ENCODE results near the gene DHRSX. TPM values are rescaled to one million over a fixed set of nuclear protein-coding genes. Genes with fewer than 3 reads are reported as not detected.

The DHRSX gene
- total RNA-seq, 1 experiment from 2014 or later, result 11.5 TPM

DNA sequence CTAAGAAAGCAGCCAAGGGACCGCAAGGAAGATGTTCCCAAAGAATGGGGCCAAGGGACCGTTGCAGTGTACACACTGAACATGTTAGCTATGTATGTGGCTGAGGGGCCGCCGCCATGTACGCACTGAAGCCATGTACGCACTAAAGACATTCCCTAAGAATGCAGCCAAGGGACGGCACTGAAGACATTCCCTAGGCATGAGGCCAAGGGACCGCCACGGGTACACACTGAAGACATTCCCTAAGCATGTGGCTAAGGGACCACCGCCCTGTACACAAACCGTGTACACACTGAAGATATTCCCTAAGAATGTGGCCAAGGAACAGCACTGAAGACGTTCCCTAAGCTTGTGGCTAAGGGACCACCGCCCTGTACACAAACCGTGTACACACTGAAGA is 54.0 kb downstream of the DHRSX start:
- no peaks in the 10 kb centered on the region for H3K36me3 ChIP-seq (ENCODE audit: low read depth, low read length)
- no peaks in the 10 kb centered on the region for H3K4me1 ChIP-seq (ENCODE audit: insufficient read depth, low read length)
- no peak overlapping the region for H3K27ac ChIP-seq (ENCODE audit: low read length)
- no peaks in the 10 kb centered on the region for H3K9me2 ChIP-seq (replicated peaks; ENCODE audit: low read length)
- TF ChIP-seq, protein P1, sequence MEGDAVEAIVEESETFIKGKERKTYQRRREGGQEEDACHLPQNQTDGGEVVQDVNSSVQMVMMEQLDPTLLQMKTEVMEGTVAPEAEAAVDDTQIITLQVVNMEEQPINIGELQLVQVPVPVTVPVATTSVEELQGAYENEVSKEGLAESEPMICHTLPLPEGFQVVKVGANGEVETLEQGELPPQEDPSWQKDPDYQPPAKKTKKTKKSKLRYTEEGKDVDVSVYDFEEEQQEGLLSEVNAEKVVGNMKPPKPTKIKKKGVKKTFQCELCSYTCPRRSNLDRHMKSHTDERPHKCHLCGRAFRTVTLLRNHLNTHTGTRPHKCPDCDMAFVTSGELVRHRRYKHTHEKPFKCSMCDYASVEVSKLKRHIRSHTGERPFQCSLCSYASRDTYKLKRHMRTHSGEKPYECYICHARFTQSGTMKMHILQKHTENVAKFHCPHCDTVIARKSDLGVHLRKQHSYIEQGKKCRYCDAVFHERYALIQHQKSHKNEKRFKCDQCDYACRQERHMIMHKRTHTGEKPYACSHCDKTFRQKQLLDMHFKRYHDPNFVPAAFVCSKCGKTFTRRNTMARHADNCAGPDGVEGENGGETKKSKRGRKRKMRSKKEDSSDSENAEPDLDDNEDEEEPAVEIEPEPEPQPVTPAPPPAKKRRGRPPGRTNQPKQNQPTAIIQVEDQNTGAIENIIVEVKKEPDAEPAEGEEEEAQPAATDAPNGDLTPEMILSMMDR (conservative IDR thresholded peaks at IDR 0.05; ENCODE audit: low read depth, low read length), result no peak
- no peak for TF ChIP-seq EZH2phosphoT487 (IDR thresholded peaks at IDR 0.05; ENCODE audit: borderline replicate concordance, low read length)
- no peak for TF ChIP-seq EZH2 (IDR thresholded peaks at IDR 0.05; ENCODE audit: low read length, unreplicated experiment)
- BruUV-seq (replicated peaks), result no TSS peak
- no peak overlapping the region for H3K9ac ChIP-seq (ENCODE audit: low read length)
- H3K9me3 ChIP-seq (ENCODE audit: low read length), result no peaks in the 10 kb centered on the region
- no peaks in the 10 kb centered on the region for H3F3A ChIP-seq (ENCODE audit: low read length, unreplicated experiment)
- ATAC-seq (no peak), DNase-seq (no peak)
- H3K27me3 ChIP-seq (ENCODE audit: low read length), result no peaks in the 10 kb centered on the region
- no peaks in the 10 kb centered on the region for H3K79me2 ChIP-seq (ENCODE audit: low read length)
- POLR2A ChIA-PET (ENCODE audit: unreplicated experiment), result no interaction called here
- no peak overlapping the region for H2AFZ ChIP-seq (ENCODE audit: low read length)
- intact Hi-C loops (cut with micrococcal nuclease), result no loop called here
- CTCF ChIA-PET, result no interaction called here
- no peak overlapping the region for H3K4me2 ChIP-seq (ENCODE audit: low read length)
- no peaks in the 10 kb centered on the region for H4K20me1 ChIP-seq (ENCODE audit: low read length)
- H3K4me3 ChIP-seq (ENCODE audit: low read length), result no peak overlapping the region

DNA sequence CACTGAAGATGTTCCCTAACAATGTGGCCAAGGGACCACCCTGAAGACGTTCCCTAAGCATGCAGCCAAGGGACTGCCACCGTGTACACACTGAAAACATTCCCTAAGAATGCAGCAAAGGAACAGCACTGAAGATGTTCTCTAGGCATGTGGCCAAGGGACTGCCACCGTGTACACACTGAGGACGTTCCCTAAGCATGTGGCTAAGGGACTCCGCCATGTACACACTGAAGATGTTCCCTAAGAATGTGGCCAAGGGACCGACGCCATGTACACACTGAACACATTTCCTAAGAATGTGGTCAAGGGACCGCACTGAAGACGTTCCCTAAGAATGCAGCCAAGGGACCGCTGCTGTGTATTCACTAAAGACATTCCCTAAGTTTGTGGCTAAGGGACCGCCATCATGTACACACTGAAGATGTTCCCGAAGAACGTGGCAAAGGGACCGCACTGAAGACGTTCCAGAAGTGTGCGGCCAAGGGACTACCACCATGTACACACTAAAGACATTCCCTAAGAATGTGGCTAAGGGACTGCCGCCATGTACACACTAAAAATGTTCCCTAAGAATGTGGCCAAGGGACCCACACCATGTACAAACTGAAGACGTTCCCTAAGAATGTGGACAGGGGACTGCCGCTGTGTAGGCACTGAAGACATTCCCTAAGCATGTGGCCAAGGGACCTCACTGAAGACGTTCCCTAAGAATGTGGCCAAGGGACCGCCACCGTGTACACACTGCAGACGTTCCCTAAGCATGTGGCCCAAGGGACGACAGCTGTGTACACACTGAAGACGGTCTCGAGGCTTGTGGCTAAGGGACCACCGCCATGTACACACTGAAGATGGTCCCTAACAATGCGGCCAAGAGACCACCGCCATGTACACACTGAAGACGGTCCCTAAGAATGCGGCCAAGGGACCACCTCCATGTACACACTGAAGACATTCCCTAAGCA is 54.8 kb downstream of the DHRSX start:
- no peak for TF ChIP-seq EZH2 (IDR thresholded peaks at IDR 0.05; ENCODE audit: low read length, unreplicated experiment)
- TF ChIP-seq, protein P1 (conservative IDR thresholded peaks at IDR 0.05; ENCODE audit: low read depth, low read length), result no peak
- no peak for TF ChIP-seq EZH2phosphoT487 (IDR thresholded peaks at IDR 0.05; ENCODE audit: borderline replicate concordance, low read length)
- Histone ChIP-seq H3K27me3 (ENCODE audit: low read length) (no peaks in the 10 kb centered on the region), H2AFZ (ENCODE audit: low read length) (no peak overlapping the region), H4K20me1 (ENCODE audit: low read length) (no peaks in the 10 kb centered on the region), H3K4me2 (ENCODE audit: low read length) (no peak overlapping the region), H3K9ac (ENCODE audit: low read length) (no peak overlapping the region), H3K4me1 (ENCODE audit: insufficient read depth, low read length) (no peaks in the 10 kb centered on the region), H3K27ac (ENCODE audit: low read length) (no peak overlapping the region), H3K9me3 (ENCODE audit: low read length) (no peaks in the 10 kb centered on the region), H3K9me2 (replicated peaks; ENCODE audit: low read length) (no peaks in the 10 kb centered on the region), H3F3A (ENCODE audit: low read length, unreplicated experiment) (no peaks in the 10 kb centered on the region), H3K36me3 (ENCODE audit: low read depth, low read length) (no peaks in the 10 kb centered on the region), H3K4me3 (ENCODE audit: low read length) (no peak overlapping the region), H3K79me2 (ENCODE audit: low read length) (no peaks in the 10 kb centered on the region)
- POLR2A ChIA-PET (ENCODE audit: unreplicated experiment), result no interaction called here
- CTCF ChIA-PET, result no interaction called here
- ATAC-seq, result no peak
- intact Hi-C loops (cut with micrococcal nuclease), result no loop called here
- no peak for DNase-seq
- BruUV-seq (replicated peaks), result no TSS peak

DNA sequence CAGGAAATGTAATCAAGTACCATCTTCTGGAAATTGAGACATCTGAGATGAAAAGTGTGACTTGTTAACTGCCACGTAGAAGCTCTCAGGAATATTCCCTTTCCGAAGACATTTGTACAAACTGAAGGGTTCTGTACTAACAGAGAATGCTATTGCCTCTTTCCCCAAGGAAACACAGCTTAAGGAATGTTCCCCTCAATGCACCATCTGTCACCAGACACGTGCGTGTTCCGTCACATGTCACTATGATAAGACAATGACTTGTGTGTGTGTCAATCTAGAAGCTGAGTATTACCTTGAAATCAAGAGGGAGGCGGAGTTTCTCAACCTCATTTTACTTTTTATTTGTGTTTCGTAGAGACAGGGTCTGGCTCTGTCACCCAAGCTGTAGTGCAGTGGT is 58.1 kb downstream of the DHRSX start:
- Histone ChIP-seq H3K79me2 (ENCODE audit: low read length) (no peaks in the 10 kb centered on the region), H3K27me3 (ENCODE audit: low read length) (no peaks in the 10 kb centered on the region), H2AFZ (ENCODE audit: low read length) (no peak overlapping the region), H3K4me2 (ENCODE audit: low read length) (no peak overlapping the region), H3K4me1 (ENCODE audit: insufficient read depth, low read length) (no peaks in the 10 kb centered on the region), H3K9me3 (ENCODE audit: low read length) (no peaks in the 10 kb centered on the region), H3K9ac (ENCODE audit: low read length) (no peak overlapping the region), H3K36me3 (ENCODE audit: low read depth, low read length) (no peaks in the 10 kb centered on the region), H3K9me2 (replicated peaks; ENCODE audit: low read length) (no peaks in the 10 kb centered on the region), H3F3A (ENCODE audit: low read length, unreplicated experiment) (no peaks in the 10 kb centered on the region), H3K27ac (ENCODE audit: low read length) (no peak overlapping the region), H4K20me1 (ENCODE audit: low read length) (no peaks in the 10 kb centered on the region), H3K4me3 (ENCODE audit: low read length) (no peak overlapping the region)
- ATAC-seq (no peak), DNase-seq (no peak)
- no TSS peak for BruUV-seq (replicated peaks)
- TF ChIP-seq, protein P1 (conservative IDR thresholded peaks at IDR 0.05; ENCODE audit: low read depth, low read length), result no peak
- POLR2A ChIA-PET (ENCODE audit: unreplicated experiment), result no interaction called here
- CTCF ChIA-PET, result no interaction called here
- intact Hi-C loops (cut with micrococcal nuclease), result no loop called here

Measured in PC-3 (cell line).